GM18951 (cell line): ENCODE results near the gene DAO.

Source experiments
- POLR2A ChIP-seq: IDR thresholded peaks from 4 replicates; pipeline ENCODE4 v1.6.1; 2011; ENCODE audit warnings: mild to moderate bottlenecking; ENCODE audit not compliant: insufficient read length, insufficient read depth; ENCODE audit errors: extremely low read depth
- in situ Hi-C: fragments of 300-500 bp; cut with MboI; formaldehyde crosslinking; loops from one replicate; pipeline ENCODE4 v1.12.0; 2022; ENCODE audit warnings: low sequenced_read_pairs, mixed read lengths, inconsistent platforms; ENCODE audit not compliant: unreplicated experiment

Gene DAO

GRCh38 chr12:108930155-108930554 lies 50.3 kb downstream of the DAO start:
- in situ Hi-C loops: loop anchor here (25.0 kb wide), 1 partner anchor 268 kb away; no protein-coding TSS in a partner anchor
- TF ChIP-seq POLR2A: no peak

DNA sequence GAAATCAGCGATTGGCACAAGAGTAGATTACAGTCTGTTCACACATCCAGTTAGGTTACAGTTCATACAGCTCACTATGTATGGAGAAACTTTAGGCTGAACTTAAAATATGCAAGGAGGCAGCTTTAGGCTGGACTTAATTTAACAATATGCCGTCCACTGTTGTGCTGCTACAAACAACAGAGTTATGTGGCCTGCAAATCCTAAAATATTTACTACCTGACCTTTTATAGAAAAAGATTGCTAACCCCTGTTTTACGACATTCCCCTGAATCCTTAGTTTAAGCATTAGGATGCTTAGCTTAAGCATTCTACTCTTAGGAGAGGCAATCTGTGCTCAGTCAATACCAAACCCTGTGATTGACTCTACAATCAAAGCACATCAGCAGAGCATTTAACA lies 50.9 kb downstream of the DAO start:
- in situ Hi-C loops: loop anchor here (25.0 kb wide), 1 partner anchor 268 kb away; no protein-coding TSS in a partner anchor
- no peak for TF ChIP-seq POLR2A

GRCh38 chr12:108933949-108934348 lies 54.1 kb downstream of the DAO start:
- in situ Hi-C loops: loop anchor here (25.0 kb wide), 1 partner anchor 272 kb away; no protein-coding TSS in a partner anchor
- TF ChIP-seq POLR2A: no peak

GRCh38 chr12:108935159-108935763 lies 55.4 kb downstream of the DAO start:
- no peak for TF ChIP-seq POLR2A
- in situ Hi-C loops: loop anchor here (25.0 kb wide), 1 partner anchor 273 kb away; no protein-coding TSS in a partner anchor

DNA sequence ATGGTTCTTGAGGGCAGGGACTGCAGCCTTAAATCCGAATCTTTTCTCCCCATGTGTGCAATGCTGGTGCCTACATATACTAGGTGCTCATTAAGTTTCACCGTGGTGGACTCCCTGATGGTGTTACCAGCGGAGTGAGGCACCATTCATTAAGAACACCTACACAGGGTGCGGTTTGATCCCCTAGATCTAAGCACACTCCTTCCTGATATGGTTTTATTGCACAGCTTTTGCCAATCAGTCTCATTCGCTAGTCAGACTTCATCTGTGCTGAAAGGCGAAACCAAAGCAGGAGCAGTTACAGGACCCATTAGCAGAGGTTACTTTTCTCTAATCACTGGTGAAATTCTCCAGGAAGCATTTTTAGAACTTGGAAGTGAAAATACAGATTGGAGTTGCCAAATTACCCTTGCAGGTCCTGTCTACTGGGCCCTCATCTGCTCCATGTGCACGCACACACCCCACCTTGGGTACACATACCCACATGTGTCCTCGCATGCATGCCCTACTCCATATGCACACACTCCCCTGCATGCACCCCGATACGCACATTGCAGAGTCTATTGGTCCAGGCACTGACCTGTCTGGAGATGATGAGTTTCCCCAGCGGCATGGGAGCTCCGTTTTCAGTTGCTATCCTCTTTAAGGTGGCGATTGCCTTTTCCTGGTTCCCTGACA lies 58.5 kb downstream of the DAO start:
- TF ChIP-seq POLR2A: no peak
- in situ Hi-C loops: loop anchor here (25.0 kb wide), 1 partner anchor 276 kb away; no protein-coding TSS in a partner anchor

- no peak for TF ChIP-seq POLR2A
These were observed 59.7 kb downstream of the DAO start for GRCh38 chr12:108939594-108939993.

DNA sequence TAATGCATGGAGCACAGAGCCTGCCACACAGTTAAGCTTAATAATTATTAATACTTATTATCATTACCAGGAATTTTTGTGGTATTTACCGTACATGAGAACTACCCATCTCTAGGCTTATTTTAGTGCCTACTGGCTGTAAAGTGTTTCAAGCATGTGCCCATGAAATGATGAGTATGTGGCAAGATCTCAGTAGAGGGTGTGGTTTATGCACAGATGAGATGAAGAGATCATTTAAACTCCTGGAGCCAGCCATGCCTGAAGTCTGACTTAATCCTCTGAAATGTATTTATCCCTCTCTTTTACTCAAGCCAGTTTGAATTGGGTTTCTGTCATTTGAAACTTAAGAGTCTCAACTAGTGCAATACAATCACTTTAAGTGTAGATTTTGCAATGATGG lies 60.2 kb downstream of the DAO start:
- no peak for TF ChIP-seq POLR2A
- in situ Hi-C loops: loop anchor here (25.0 kb wide), 1 partner anchor 278 kb away; no protein-coding TSS in a partner anchor

More at GRCh38 chr12:108939594-108939993, 59.7 kb downstream of the DAO start:
- in situ Hi-C loops: loop anchor here (25.0 kb wide), 1 partner anchor 277 kb away; no protein-coding TSS in a partner anchor

- in situ Hi-C loops: loop anchor here (25.0 kb wide), 1 partner anchor 285 kb away; no protein-coding TSS in a partner anchor
- TF ChIP-seq POLR2A: no peak
These were observed 67.2 kb downstream of the DAO start for GRCh38 chr12:108947097-108947496.

DNA sequence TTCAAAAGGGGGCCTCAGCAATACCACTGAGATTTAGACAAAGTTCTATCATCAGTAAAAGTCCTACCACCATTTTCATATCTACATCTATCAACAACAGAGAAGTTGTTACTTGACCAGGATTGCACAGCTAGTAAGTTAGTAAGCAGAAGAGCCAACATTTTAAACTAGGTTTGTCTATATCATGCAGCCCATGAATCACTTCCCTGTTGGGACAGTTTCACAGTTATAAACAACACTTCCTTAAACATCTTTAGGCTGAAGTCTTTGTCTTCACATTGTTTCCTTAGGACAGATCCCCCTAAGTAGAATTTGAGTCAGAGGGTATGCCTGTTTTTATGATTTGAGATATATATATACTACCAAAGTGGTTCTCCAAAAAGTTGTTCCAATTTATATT lies 68.5 kb downstream of the DAO start:
- TF ChIP-seq POLR2A: no peak
- in situ Hi-C loops: loop anchor here (25.0 kb wide), 1 partner anchor 286 kb away; no protein-coding TSS in a partner anchor

GRCh38 chr12:108949976-108950375 lies 70.1 kb downstream of the DAO start:
- in situ Hi-C loops: loop anchor here (25.0 kb wide), 1 partner anchor 288 kb away; no protein-coding TSS in a partner anchor
- no peak for TF ChIP-seq POLR2A
